ENCODE results near the gene PLXNA2. TPM values are rescaled to one million over a fixed set of nuclear protein-coding genes. Genes with fewer than 3 reads are reported as not detected.

PLXNA2 gene
- total RNA-seq, 1 experiment from 2014 or later, result 3.3 TPM

GRCh38 chr1:208222376-208223126 lies 21.6 kb downstream of the PLXNA2 start:
- no peak for DNase-seq (ENCODE audit: low read depth)

GRCh38 chr1:208221291-208221622 lies 22.9 kb downstream of the PLXNA2 start:
- no peak for DNase-seq (ENCODE audit: low read depth)

- peak; percentile 92 for DNase-seq (ENCODE audit: low read depth)
Observed at GRCh38 chr1:208219659-208220282, 24.4 kb downstream of the PLXNA2 start.

- DNase-seq (ENCODE audit: low read depth), result no peak
Observed at GRCh38 chr1:208219098-208219658, 25.0 kb downstream of the PLXNA2 start.

- DNase-seq (ENCODE audit: low read depth), result no peak
Observed at GRCh38 chr1:208218237-208219097, 25.7 kb downstream of the PLXNA2 start.

GRCh38 chr1:208217781-208218180 lies 26.4 kb downstream of the PLXNA2 start:
- DNase-seq (ENCODE audit: low read depth), result no peak

GRCh38 chr1:208216806-208217205 lies 27.4 kb downstream of the PLXNA2 start:
- DNase-seq (ENCODE audit: low read depth), result no peak

GRCh38 chr1:208216062-208216461 lies 28.1 kb downstream of the PLXNA2 start:
- DNase-seq (ENCODE audit: low read depth), result no peak

- DNase-seq (ENCODE audit: low read depth), result no peak
Observed at GRCh38 chr1:208215393-208215792, 28.8 kb downstream of the PLXNA2 start.

GRCh38 chr1:208213786-208214185 lies 30.4 kb downstream of the PLXNA2 start:
- no peak for DNase-seq (ENCODE audit: low read depth)

- no peak for DNase-seq (ENCODE audit: low read depth)
Observed at GRCh38 chr1:208212893-208213292, 31.3 kb downstream of the PLXNA2 start.

GRCh38 chr1:208211921-208212843 lies 32.0 kb downstream of the PLXNA2 start:
- peak; percentile 40 for DNase-seq (ENCODE audit: low read depth)

GRCh38 chr1:208209896-208210589 lies 34.1 kb downstream of the PLXNA2 start:
- no peak for DNase-seq (ENCODE audit: low read depth)

GRCh38 chr1:208209286-208209685 lies 34.9 kb downstream of the PLXNA2 start:
- no peak for DNase-seq (ENCODE audit: low read depth)

GRCh38 chr1:208208132-208208487 lies 36.1 kb downstream of the PLXNA2 start:
- no peak for DNase-seq (ENCODE audit: low read depth)

- peak; percentile 94 for DNase-seq (ENCODE audit: low read depth)
Observed at GRCh38 chr1:208207388-208208131, 36.6 kb downstream of the PLXNA2 start.

- no peak for DNase-seq (ENCODE audit: low read depth)
Observed at GRCh38 chr1:208206092-208206698, 38.0 kb downstream of the PLXNA2 start.

- no peak for DNase-seq (ENCODE audit: low read depth)
Observed at GRCh38 chr1:208205216-208206013, 38.8 kb downstream of the PLXNA2 start.

GRCh38 chr1:208204779-208205178 lies 39.4 kb downstream of the PLXNA2 start:
- no peak for DNase-seq (ENCODE audit: low read depth)

Data from Daoy (cell line).